K562 (cell line): ENCODE measurements around the gene GRIP1.

Experiments
- IRF2 ChIP-seq: sonication (generic); formaldehyde crosslinking; IDR thresholded peaks from 2 replicates; pipeline ENCODE4 v1.8.1; 2022; ENCODE audit warnings: mild to moderate bottlenecking, missing genetic modification reagents
- RNF2 ChIP-seq: sonication (generic); IDR thresholded peaks from 2 replicates; pipeline ENCODE4 v1.6.1; 2016
- SIX5 ChIP-seq, 2 experiments: IDR thresholded peaks; 2 replicates each; pipeline ENCODE4 v1.6.1; 2011; ENCODE audit warnings: low read length in 2 of 2, borderline replicate concordance in 1 of 2, low read depth in 1 of 2, mild to moderate bottlenecking in 1 of 2, moderate library complexity in 1 of 2; ENCODE audit not compliant: insufficient read depth in 1 of 2
- ZBTB7A ChIP-seq: IDR thresholded peaks from 2 replicates; pipeline ENCODE4 v1.6.1; 2011; ENCODE audit warnings: low read depth, mild to moderate bottlenecking, low read length, moderate library complexity, borderline replicate concordance; ENCODE audit not compliant: control insufficient read depth

GRCh38 chr12:66418908-66419307 lies 260.0 kb downstream of the GRIP1 start:
- no peak for TF ChIP-seq SIX5 (IDR thresholded peaks at IDR 0.05; ENCODE audit: borderline replicate concordance in 1 of 2, insufficient read depth in 1 of 2, low read depth in 1 of 2, low read length in 2 of 2)
- no peak for TF ChIP-seq RNF2
- TF ChIP-seq IRF2 (CRISPR knock-in tag): no peak
- TF ChIP-seq ZBTB7A: no peak
